CD14-positive monocyte (primary cell): ENCODE measurements around the gene TMEM59L. TPM values are rescaled to one million over a fixed set of nuclear protein-coding genes. Genes with fewer than 3 reads are reported as not detected.

Source experiments
- DNase-seq, 3 donors: peaks; one replicate each; pipeline ENCODE4 v3.0.0-alpha.2; 2011 to 2022
- H2AFZ ChIP-seq: 2 replicates; pipeline ENCODE4 v1.6.0; 2012; ENCODE audit warnings: mild to moderate bottlenecking, low read depth, low read length, inconsistent platforms; ENCODE audit not compliant: insufficient read depth, poor library complexity, severe bottlenecking
- H3K27ac ChIP-seq, 2 donors: 1 replicate in 1 of 2; 2 replicates in 1 of 2; pipeline ENCODE4 v1.5.1; 2012 to 2013; ENCODE audit warnings: low read length in 2 of 2, control low read depth in 1 of 2, inconsistent platforms in 1 of 2, low read depth in 1 of 2, mild to moderate bottlenecking in 1 of 2
- H3K27me3 ChIP-seq, 2 donors: one replicate each; pipeline versions ENCODE4 v1.6.0 to v1.6.1; 2011 to 2013; ENCODE audit warnings: low read length in 2 of 2; ENCODE audit not compliant: control insufficient read depth in 2 of 2, insufficient read depth in 2 of 2
- H3K36me3 ChIP-seq, 2 donors: replicated peaks in 1 of 2; 1 replicate in 1 of 2; 2 replicates in 1 of 2; pipeline versions ENCODE4 v1.5.1 to v1.6.1; 2012 to 2013; ENCODE audit warnings: low read length in 2 of 2, control low read depth in 1 of 2, inconsistent platforms in 1 of 2, mild to moderate bottlenecking in 1 of 2; ENCODE audit not compliant: insufficient read depth in 2 of 2, control insufficient read depth in 1 of 2
- H3K4me1 ChIP-seq, 2 donors: 1 replicate in 1 of 2; 2 replicates in 1 of 2; pipeline versions ENCODE4 v1.5.1 to v1.6.1; 2012 to 2013; ENCODE audit warnings: low read length in 2 of 2, control low read depth in 1 of 2, inconsistent platforms in 1 of 2, mild to moderate bottlenecking in 1 of 2, moderate library complexity in 1 of 2; ENCODE audit not compliant: insufficient read depth in 2 of 2, control insufficient read depth in 1 of 2
- H3K4me2 ChIP-seq: replicated peaks from 2 replicates; pipeline ENCODE3; 2012; ENCODE audit warnings: low read length, moderate library complexity, mild to moderate bottlenecking; ENCODE audit not compliant: poor library complexity, severe bottlenecking; ENCODE audit errors: extremely low read depth
- H3K4me3 ChIP-seq, 3 experiments: fragments of 200-600 bp in 1 of 3; sonication (generic) in 1 of 3; replicated peaks in 1 of 3; 1 replicate in 2 of 3; 2 replicates in 1 of 3; pipeline ENCODE4 v1.5.1; 2011 to 2013; ENCODE audit warnings: low read length in 3 of 3, mild to moderate bottlenecking in 3 of 3, control low read depth in 2 of 3, low read depth in 2 of 3, inconsistent platforms in 1 of 3, moderate library complexity in 1 of 3
- H3K79me2 ChIP-seq: 2 replicates; pipeline ENCODE4 v1.6.0; 2012; ENCODE audit warnings: mild to moderate bottlenecking, control low read depth, inconsistent platforms, low read length, moderate library complexity; ENCODE audit not compliant: insufficient read depth
- H3K9ac ChIP-seq: 2 replicates; pipeline ENCODE4 v1.6.0; 2017; ENCODE audit warnings: low read length, mild to moderate bottlenecking; ENCODE audit not compliant: insufficient read depth, poor library complexity, severe bottlenecking
- H3K9me3 ChIP-seq, 2 donors: replicated peaks in 1 of 2; 1 replicate in 1 of 2; 2 replicates in 1 of 2; pipeline versions ENCODE4 v1.5.1 to v1.6.1; 2012 to 2013; ENCODE audit warnings: low read length in 2 of 2, control low read depth in 1 of 2; ENCODE audit not compliant: control insufficient read depth in 1 of 2, insufficient read depth in 1 of 2
- H4K20me1 ChIP-seq: 2 replicates; pipeline ENCODE4 v1.6.0; 2012; ENCODE audit warnings: mild to moderate bottlenecking, low read length, control low read depth, moderate library complexity; ENCODE audit not compliant: insufficient read depth
- H3K27ac Mint-ChIP-seq, 7 donors: one replicate each; pipeline ENCODE4 v1.8.0; 2020; ENCODE audit warnings: mild to moderate bottlenecking in 7 of 7, mixed read lengths in 7 of 7, moderate library complexity in 6 of 7, inconsistent platforms in 2 of 7
- H3K27me3 Mint-ChIP-seq, 3 donors: one replicate each; pipeline ENCODE4 v1.8.0; 2021 to 2022; ENCODE audit warnings: low read depth in 3 of 3, mild to moderate bottlenecking in 3 of 3, mixed read lengths in 3 of 3, moderate library complexity in 3 of 3, inconsistent platforms in 1 of 3
- H3K36me3 Mint-ChIP-seq, 2 donors: one replicate each; pipeline ENCODE4 v1.8.0; 2020; ENCODE audit warnings: mixed read lengths in 2 of 2, inconsistent platforms in 1 of 2, mild to moderate bottlenecking in 1 of 2
- H3K4me1 Mint-ChIP-seq: one replicate; pipeline ENCODE4 v1.8.0; 2020; ENCODE audit warnings: mild to moderate bottlenecking, mixed read lengths
- H3K4me3 Mint-ChIP-seq, 2 donors: one replicate each; pipeline ENCODE4 v1.8.0; 2020; ENCODE audit warnings: mild to moderate bottlenecking in 2 of 2, mixed read lengths in 2 of 2, moderate library complexity in 1 of 2
- H3K9me3 Mint-ChIP-seq, 7 donors: one replicate each; pipeline ENCODE4 v1.8.0; 2020 to 2022; ENCODE audit warnings: mixed read lengths in 7 of 7, mild to moderate bottlenecking in 6 of 7, moderate library complexity in 6 of 7, inconsistent platforms in 2 of 7
- CTCF ChIP-seq: fragments of 200-600 bp; IDR thresholded peaks from one replicate; pipeline ENCODE4 v1.8.0; 2022; ENCODE audit warnings: antibody characterized with exemption, mild to moderate bottlenecking
- WGBS: methylation state at CpG from one replicate; pipeline ENCODE4 v1.1.5; 2013; ENCODE audit warnings: missing lambda C conversion rate; ENCODE audit not compliant: insufficient coverage; 5-methylcytosine and 5-hydroxymethylcytosine counted together
- intact Hi-C, 2 donors: fragments of 100-400 bp; cut with micrococcal nuclease; formaldehyde crosslinking; loops; one replicate each; pipeline versions ENCODE4 v1.15.0 to v1.15.1; 2023
- polyA plus RNA-seq, 3 donors: library from polyadenylated mRNA; depleted of rRNA in 1 of 3; unstranded in 2 of 3; stranded (reverse) in 1 of 3; fragments of 300-500 nt in 2 of 3; fragments of >200 nt in 1 of 3; fragmentation: Illumina TruSeq in 2 of 3; gene quantifications; 1 replicate in 2 of 3; 2 replicates in 1 of 3; pipeline ENCODE4 v1.2.3, GENCODE V29; 2012 to 2021

Gene TMEM59L
- polyA plus RNA-seq, 3 donors: not detected

GRCh38 chr19:18618236-18618635, 5.6 kb downstream of the TMEM59L start:
- no peak overlapping the region for H3K4me3 ChIP-seq
- H3K27me3 ChIP-seq: peaks cover 16 to 46% of the 10 kb centered on the region in 2 donors
- WGBS: 98% methylated on average over 7 of the region's 13 CpGs
- no peak overlapping the region for H3K4me3 Mint-ChIP-seq
- no peak overlapping the region for H3K4me2 ChIP-seq
- H3K4me1 Mint-ChIP-seq: peaks cover 1% of the 10 kb centered on the region
- H3K27me3 Mint-ChIP-seq: peaks cover 40 to 66% (median 48%) of the 10 kb centered on the region in 3 donors
- H3K27ac Mint-ChIP-seq: no peak overlapping the region
- H3K27ac ChIP-seq: no peak overlapping the region
- peaks cover 6 to 8% of the 10 kb centered on the region in 2 donors for H3K9me3 ChIP-seq
- no peak overlapping the region for H2AFZ ChIP-seq
- no peaks in the 10 kb centered on the region for H3K4me1 ChIP-seq
- H3K79me2 ChIP-seq: no peaks in the 10 kb centered on the region
- H3K9ac ChIP-seq: no peak overlapping the region
- TF ChIP-seq CTCF: no peak
- intact Hi-C loops: no loop called here
- DNase-seq: no peak
- H3K36me3 ChIP-seq: no peaks in the 10 kb centered on the region
- no peaks in the 10 kb centered on the region for H3K36me3 Mint-ChIP-seq
- peaks cover 2 to 18% (median 4%) of the 10 kb centered on the region in 7 donors for H3K9me3 Mint-ChIP-seq
- no peaks in the 10 kb centered on the region for H4K20me1 ChIP-seq

GRCh38 chr19:18620311-18620710, 7.6 kb downstream of the TMEM59L start:
- no peak for DNase-seq
- WGBS: 85% methylated on average over 6 of the region's 10 CpGs
- Mint-ChIP-seq H3K4me3 (no peak overlapping the region), H3K36me3 (no peaks in the 10 kb centered on the region), H3K27ac (no peak overlapping the region), H3K27me3 (peaks cover 23 to 54% (median 31%) of the 10 kb centered on the region in 3 donors), H3K9me3 (peaks cover 0 to 11% (median 4%) of the 10 kb centered on the region in 7 donors), H3K4me1 (no peaks in the 10 kb centered on the region)
- H3K9ac ChIP-seq: no peak overlapping the region
- H3K4me3 ChIP-seq: no peak overlapping the region
- H3K4me2 ChIP-seq: no peak overlapping the region
- intact Hi-C loops: no loop called here
- no peak for TF ChIP-seq CTCF
- peaks cover 0 to 25% of the 10 kb centered on the region in 2 donors for H3K27me3 ChIP-seq
- no peaks in the 10 kb centered on the region for H3K79me2 ChIP-seq
- no peaks in the 10 kb centered on the region for H3K36me3 ChIP-seq
- peaks cover 0 to 6% of the 10 kb centered on the region in 2 donors for H3K9me3 ChIP-seq
- H3K27ac ChIP-seq: no peak overlapping the region
- no peaks in the 10 kb centered on the region for H4K20me1 ChIP-seq
- no peak overlapping the region for H2AFZ ChIP-seq
- H3K4me1 ChIP-seq: no peaks in the 10 kb centered on the region
